OCI-LY3 (cell line): ENCODE results near the gene ARHGAP42.

ENCODE experiments used
- H2AFZ ChIP-seq: fragments of 200-600, 300-600 bp; shearing (Covaris generic); 2 replicates; pipeline ENCODE4 v1.6.0; 2014; ENCODE audit warnings: antibody characterized with exemption, low read depth, low read length
- H3K27ac ChIP-seq: fragments of 200-600, 300-600 bp; sonication (generic); 2 replicates; pipeline ENCODE4 v1.5.1; 2014; ENCODE audit warnings: mild to moderate bottlenecking, low read length, moderate library complexity, mixed read lengths
- H3K27me3 ChIP-seq: fragments of 200-600, 300-600 bp; sonication (generic); 2 replicates; pipeline ENCODE4 v1.6.1; 2014; ENCODE audit warnings: low read depth, low read length, mixed read lengths
- H3K36me3 ChIP-seq: fragments of 200-600, 300-600 bp; sonication (generic); replicated peaks from 2 replicates; pipeline ENCODE3; 2014; ENCODE audit warnings: low read depth, low read length, mixed read lengths
- H3K4me1 ChIP-seq: fragments of 300-600, 200-600 bp; sonication (generic); 2 replicates; pipeline ENCODE4 v1.6.1; 2014; ENCODE audit warnings: low read length, mixed read lengths
- H3K4me2 ChIP-seq: fragments of 200-600, 300-600 bp; sonication (generic); 2 replicates; pipeline ENCODE4 v1.6.1; 2014; ENCODE audit warnings: low read length, mixed read lengths
- H3K4me3 ChIP-seq: fragments of 300-600, 200-600 bp; sonication (generic); 2 replicates; pipeline ENCODE4 v1.5.1; 2014; ENCODE audit warnings: antibody characterized with exemption, mild to moderate bottlenecking, low read length, moderate library complexity
- H3K79me2 ChIP-seq: fragments of 300-600, 200-600 bp; shearing (Covaris generic); 2 replicates; pipeline ENCODE4 v1.6.1; 2014; ENCODE audit warnings: mild to moderate bottlenecking, low read length, mixed read lengths
- H3K9ac ChIP-seq: fragments of 300-600, 200-600 bp; shearing (Covaris generic); 2 replicates; pipeline ENCODE4 v1.6.0; 2014; ENCODE audit warnings: mild to moderate bottlenecking, low read length, moderate library complexity
- H3K9me3 ChIP-seq: fragments of 200-600, 300-600 bp; shearing (Covaris generic); 2 replicates; pipeline ENCODE4 v1.6.1; 2014; ENCODE audit warnings: low read length, mixed read lengths; ENCODE audit not compliant: insufficient read depth
- H4K20me1 ChIP-seq: fragments of 200-600, 300-600 bp; sonication (generic); 2 replicates; pipeline ENCODE4 v1.6.1; 2016; ENCODE audit warnings: low read length, mixed read lengths; ENCODE audit not compliant: insufficient read depth
- EZH2phosphoT487 ChIP-seq: fragments of 200-600 bp; shearing (Covaris generic); IDR thresholded peaks from 2 replicates; pipeline ENCODE4 v1.6.1; 2018; ENCODE audit warnings: antibody characterized with exemption, mixed run types, low read depth
- TF ChIP-seq, protein P1 (sequence below): fragments of 200-600, 300-600 bp; sonication (generic); IDR thresholded peaks from 2 replicates; pipeline ENCODE4 v1.5.1; 2014; ENCODE audit warnings: antibody characterized with exemption, low read length, low read depth

The ARHGAP42 gene

DNA sequence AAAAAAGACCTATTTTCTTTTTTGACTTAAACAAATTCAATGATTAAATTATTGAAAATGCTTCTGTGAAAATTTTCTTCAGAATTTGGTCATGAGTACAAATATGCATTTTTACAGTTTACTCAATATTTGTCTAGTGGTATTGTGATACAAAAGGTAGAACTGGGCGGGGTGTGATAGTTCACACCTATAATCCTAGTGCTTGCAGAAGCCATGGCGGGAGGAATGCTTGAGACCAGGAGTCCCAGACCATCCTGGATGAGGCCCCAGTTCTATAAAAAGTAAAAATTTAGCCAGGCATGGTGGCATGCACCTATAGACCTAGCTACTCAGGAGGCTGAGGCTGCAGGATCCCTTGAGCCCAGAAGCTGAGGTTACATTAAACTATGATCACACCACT is 90.6 kb downstream of the ARHGAP42 start:
- Histone ChIP-seq H3K9me3 (no peaks in the 10 kb centered on the region), H3K4me1 (no peaks in the 10 kb centered on the region), H3K79me2 (no peaks in the 10 kb centered on the region), H3K4me3 (no peak overlapping the region), H3K27ac (no peak overlapping the region), H3K4me2 (no peak overlapping the region), H2AFZ (no peak overlapping the region), H3K27me3 (no peaks in the 10 kb centered on the region), H3K36me3 (no peaks in the 10 kb centered on the region), H3K9ac (no peak overlapping the region), H4K20me1 (no peaks in the 10 kb centered on the region)
- no peak for TF ChIP-seq EZH2phosphoT487
- TF ChIP-seq, protein P1, sequence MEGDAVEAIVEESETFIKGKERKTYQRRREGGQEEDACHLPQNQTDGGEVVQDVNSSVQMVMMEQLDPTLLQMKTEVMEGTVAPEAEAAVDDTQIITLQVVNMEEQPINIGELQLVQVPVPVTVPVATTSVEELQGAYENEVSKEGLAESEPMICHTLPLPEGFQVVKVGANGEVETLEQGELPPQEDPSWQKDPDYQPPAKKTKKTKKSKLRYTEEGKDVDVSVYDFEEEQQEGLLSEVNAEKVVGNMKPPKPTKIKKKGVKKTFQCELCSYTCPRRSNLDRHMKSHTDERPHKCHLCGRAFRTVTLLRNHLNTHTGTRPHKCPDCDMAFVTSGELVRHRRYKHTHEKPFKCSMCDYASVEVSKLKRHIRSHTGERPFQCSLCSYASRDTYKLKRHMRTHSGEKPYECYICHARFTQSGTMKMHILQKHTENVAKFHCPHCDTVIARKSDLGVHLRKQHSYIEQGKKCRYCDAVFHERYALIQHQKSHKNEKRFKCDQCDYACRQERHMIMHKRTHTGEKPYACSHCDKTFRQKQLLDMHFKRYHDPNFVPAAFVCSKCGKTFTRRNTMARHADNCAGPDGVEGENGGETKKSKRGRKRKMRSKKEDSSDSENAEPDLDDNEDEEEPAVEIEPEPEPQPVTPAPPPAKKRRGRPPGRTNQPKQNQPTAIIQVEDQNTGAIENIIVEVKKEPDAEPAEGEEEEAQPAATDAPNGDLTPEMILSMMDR: no peak

DNA sequence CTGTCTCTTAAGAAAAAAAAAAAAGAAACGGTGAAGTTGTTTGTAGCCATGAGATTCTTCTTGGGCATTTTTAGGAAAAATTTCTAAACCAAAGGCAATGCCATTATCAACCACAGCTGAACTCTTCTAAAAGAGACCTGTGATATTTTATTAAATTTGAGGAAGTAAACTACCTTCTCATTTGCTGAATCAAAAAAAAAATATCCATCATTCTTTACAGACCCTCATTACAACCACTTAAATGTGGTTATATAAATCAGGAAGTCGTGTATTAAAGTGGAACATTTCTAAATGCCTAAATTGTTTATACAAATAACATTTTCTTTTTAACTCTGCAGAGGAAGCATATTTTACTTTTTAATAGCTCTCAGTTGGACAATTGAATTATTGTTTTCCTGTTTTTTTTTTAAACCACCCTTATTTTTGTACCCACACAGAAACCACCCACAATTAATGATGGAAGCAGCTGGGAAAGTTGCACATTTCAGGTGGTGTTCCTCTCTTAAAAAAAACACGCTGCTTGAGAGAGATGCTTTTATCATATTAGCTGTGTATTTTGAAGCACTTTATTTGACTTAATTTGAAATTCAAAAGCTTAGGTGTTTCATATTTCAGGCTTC is 91.2 kb downstream of the ARHGAP42 start:
- Histone ChIP-seq H2AFZ (no peak overlapping the region), H3K4me1 (no peaks in the 10 kb centered on the region), H3K4me2 (no peak overlapping the region), H3K4me3 (no peak overlapping the region), H3K9me3 (no peaks in the 10 kb centered on the region), H3K9ac (no peak overlapping the region), H3K36me3 (no peaks in the 10 kb centered on the region), H4K20me1 (no peaks in the 10 kb centered on the region), H3K79me2 (no peaks in the 10 kb centered on the region), H3K27ac (no peak overlapping the region), H3K27me3 (no peaks in the 10 kb centered on the region)
- no peak for TF ChIP-seq EZH2phosphoT487
- TF ChIP-seq, protein P1: no peak

DNA sequence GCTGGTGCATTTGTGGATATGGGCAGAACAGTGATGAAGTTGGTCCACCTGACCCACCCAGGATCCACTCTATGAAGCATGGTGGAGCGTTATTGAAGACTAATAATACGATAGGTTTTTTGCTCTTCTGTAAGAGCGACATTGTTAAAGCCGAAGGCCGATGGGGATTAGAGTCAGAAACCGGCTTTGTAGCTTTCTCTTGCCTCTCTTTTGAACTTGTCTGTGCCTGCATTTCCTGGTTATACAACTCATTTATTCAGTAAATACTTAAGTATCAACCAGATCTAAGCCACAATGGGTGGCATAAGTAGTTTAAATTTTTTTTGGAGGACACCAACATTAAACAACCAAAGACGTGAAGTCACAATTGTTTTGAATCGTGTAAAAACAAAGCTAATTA is 93.4 kb downstream of the ARHGAP42 start:
- no peaks in the 10 kb centered on the region for H3K79me2 ChIP-seq
- no peaks in the 10 kb centered on the region for H3K36me3 ChIP-seq
- H3K27me3 ChIP-seq: no peaks in the 10 kb centered on the region
- H3K4me1 ChIP-seq: no peaks in the 10 kb centered on the region
- H3K27ac ChIP-seq: no peak overlapping the region
- H3K9me3 ChIP-seq: no peaks in the 10 kb centered on the region
- H4K20me1 ChIP-seq: no peaks in the 10 kb centered on the region
- no peak for TF ChIP-seq EZH2phosphoT487
- TF ChIP-seq, protein P1: no peak
- H3K4me2 ChIP-seq: no peak overlapping the region
- H2AFZ ChIP-seq: no peak overlapping the region
- no peak overlapping the region for H3K9ac ChIP-seq
- no peak overlapping the region for H3K4me3 ChIP-seq

DNA sequence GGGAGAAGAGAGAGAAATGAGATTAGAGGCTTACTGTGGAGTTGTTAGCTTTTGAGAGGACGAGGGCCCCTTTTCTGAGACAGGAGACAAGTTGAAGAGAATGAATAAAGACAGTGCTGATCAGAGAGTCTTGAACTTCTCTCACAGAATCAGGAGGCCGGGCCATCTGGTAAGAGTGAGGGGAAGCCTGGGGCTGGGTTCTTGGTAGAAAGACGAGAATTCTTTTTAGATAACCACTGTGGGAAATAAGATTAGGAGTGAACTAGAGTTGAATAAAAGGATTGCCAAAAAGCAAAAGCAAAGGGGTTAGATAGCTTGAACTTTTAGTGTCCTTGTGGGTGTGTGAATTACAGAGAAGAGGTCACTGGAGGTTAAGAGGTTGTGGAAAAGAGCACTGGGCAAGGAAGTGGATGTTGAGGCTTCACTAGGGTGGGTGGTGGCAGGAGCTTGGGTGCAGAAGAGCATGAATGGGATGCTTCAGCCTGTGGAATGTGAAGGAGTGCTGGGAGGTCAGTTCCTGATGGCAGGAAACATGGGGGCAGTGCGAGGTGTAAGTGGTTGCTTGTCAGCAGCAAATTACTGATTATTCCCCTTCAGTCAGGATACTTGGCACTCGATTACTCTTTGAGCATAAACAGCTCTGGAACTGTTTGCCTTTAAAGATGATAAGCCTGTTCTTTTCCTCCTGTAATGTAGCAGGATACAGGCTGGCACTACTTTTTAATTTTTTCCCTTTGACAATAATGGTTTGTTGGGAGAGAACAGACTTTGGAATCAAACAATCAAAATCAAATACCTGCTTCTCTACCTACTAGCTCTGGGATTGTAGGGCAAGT is 98.3 kb downstream of the ARHGAP42 start:
- no peak overlapping the region for H3K9ac ChIP-seq
- H3K4me1 ChIP-seq: no peaks in the 10 kb centered on the region
- H3K27me3 ChIP-seq: no peaks in the 10 kb centered on the region
- H3K79me2 ChIP-seq: no peaks in the 10 kb centered on the region
- no peak overlapping the region for H3K4me3 ChIP-seq
- H3K9me3 ChIP-seq: no peaks in the 10 kb centered on the region
- H4K20me1 ChIP-seq: no peaks in the 10 kb centered on the region
- H3K4me2 ChIP-seq: no peak overlapping the region
- no peak overlapping the region for H3K27ac ChIP-seq
- H2AFZ ChIP-seq: no peak overlapping the region
- TF ChIP-seq, protein P1: no peak
- TF ChIP-seq EZH2phosphoT487: no peak
- H3K36me3 ChIP-seq: no peaks in the 10 kb centered on the region
